ENCODE data around the gene ELP4.
"Not testable (repeated sequence)": the region's sequence is repeated elsewhere in the genome, so short reads cannot be mapped to it uniquely, and the experiment has no call there.

ELP4 gene

DNA sequence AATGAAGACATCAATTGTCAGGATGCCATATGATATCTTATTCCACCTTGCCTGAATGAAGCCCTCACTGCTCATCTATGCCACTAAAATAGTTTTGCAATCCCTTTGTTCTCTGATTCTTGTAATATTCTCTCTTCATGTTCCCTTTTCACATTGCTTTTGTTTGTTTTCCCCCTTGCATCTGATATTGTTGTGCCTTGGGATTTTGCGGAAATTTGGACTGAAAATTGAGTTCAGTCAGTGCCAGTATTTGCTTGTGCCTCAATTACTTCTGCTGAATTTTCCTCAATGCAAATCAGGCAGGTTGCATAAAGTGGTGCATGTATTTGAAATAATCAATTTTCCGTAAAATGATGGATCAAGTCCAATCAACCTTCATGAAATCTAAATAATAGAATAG lies 203.3 kb downstream of the ELP4 start:
- DNase-seq, result no peak

DNA sequence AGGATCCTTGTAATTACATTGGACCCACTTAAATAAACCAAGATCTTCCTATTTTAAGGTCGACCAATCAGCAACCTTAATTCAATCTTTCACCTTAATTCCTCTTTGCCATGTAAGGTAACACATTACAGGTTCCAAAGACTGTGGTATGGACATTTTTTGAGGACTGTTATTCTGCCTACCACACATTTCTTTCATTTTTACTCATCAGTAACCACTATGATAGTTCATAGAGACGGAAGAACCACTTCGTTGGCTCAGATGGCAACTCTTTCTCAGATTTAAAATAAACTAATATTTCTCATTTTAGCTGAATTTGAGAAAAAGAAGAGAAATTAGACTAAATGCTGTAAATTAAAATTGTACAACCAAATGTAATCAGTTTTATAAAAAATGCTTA lies 205.3 kb downstream of the ELP4 start:
- no peak for DNase-seq

DNA sequence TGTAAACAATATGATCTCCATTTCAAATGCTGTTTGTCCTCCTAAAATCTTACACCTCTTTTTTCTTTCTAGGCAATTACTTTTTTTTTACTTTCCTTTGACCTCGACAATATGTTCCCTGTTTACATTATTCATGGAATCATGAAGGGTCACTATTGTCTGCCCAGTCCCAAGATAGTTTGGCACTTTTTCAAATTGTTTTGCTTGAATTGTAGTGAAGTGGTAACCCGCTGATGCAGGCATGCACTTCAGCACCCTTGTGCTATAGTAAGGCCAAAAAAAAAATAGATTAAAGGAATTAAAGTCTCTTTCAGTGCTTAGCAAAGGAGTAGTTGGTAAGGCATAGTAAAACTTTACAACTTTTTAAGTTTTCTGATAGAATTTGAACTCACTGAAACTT lies 210.7 kb downstream of the ELP4 start:
- no peak for DNase-seq

DNA sequence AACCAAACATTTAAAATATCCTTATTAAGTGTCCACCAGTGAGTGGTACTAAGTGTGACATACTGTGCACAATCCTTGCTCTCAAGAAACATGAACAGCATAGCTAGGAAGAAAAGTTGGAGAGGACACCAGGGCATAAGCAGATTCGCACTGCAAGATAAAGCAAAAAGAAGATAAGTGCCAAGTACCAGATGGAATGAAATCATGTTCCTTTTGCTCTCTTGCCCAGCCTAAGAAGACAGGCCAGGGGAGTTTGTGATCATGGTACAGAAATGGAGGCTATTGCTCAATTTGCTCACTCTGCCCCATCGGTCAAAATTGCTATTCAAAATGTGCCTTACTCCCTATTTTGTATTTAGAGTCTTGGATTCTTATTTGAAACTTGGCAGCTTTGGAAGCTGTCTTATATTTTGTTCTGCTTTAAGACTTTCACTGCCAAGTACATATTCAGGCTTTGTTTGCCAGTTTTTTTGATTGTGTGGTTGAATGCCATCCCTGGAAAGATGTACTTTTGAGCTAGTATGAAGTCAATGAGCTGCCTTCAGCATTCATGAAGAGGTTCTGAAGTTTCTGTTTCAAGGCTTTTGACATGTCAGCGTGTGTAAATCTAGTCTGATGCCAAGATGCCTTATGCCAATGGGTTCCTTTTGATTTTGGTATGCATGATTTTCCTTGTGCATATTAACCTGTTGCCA lies 211.3 kb downstream of the ELP4 start:
- DNase-seq, result no peak

DNA sequence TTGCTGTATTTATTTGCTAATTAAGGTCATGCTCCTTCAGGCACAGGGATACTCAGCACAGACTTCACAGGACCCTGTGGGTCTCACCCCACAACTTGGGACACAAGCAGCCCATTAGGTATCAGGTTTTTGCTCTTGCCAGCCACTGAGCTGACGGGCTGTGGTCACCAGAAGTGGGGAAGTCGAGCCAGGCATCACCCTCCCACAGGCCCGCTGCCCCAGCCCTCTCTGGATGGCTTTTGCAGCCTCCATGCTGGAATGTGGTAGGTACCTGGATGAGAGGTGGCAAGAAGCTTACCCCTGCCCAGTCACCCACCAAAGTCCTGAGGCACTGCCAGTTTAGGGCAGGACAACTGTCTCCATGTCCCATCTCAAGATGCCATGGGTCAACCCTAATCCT lies 213.2 kb downstream of the ELP4 start:
- peak in 1 of 6 experiments; percentile 0 for DNase-seq

DNA sequence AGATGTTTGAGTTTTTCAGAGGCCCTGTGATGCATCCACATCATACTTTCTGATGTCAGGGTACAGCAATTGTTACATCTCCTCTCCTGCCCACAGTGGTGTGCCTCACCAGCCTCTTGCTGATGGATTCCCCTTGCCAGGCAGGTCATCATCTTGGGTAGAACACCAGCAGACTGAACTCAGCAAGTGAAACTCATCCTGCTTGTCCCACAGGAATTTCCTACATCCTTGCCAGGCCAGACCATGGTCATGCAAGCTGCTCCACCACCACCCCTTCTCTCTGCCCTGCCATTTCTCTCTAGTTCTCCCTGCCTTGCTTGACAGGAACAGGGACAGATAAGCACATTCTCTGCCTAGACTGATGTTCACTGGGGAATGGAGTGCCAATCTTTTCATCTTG lies 215.6 kb downstream of the ELP4 start:
- DNase-seq, result no peak

DNA sequence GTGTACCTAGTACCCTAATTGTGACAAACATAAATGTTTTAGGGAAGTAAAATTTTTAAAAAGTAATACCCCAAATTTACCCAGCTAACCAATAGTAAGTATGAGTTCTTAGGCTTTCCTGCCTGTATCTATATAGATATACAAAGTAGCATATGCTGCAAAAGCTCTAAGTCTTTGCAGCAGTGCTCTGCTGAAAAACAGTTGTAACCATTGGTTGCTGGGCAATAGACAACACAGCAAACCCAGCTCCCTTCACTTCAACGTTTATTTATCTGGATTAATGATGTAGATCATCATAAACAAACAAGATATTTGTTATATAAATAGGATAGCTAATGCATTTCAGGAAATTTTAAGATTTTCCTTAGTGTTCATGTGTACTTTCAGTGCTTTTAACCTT lies 218.9 kb downstream of the ELP4 start:
- DNase-seq, result no peak

DNA sequence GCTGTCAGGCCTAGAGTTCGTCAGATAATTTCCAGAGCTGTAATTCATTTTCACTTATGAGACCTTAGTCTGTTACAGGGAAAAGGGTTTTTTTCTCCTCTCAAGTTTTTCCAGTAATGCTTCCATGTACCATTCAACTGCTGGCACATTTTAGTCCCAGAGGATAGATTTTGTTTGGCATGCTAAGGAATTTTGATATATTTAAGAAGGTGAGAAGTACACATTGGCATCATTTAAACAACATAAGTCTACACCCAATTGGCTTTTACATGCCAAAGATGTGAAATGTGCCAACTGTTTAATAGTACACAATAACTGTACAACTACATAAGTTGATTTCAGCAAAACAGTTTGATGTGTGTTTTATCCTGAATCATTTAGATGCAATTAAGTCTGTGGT lies 230.6 kb downstream of the ELP4 start:
- DNase-seq, result no peak

DNA sequence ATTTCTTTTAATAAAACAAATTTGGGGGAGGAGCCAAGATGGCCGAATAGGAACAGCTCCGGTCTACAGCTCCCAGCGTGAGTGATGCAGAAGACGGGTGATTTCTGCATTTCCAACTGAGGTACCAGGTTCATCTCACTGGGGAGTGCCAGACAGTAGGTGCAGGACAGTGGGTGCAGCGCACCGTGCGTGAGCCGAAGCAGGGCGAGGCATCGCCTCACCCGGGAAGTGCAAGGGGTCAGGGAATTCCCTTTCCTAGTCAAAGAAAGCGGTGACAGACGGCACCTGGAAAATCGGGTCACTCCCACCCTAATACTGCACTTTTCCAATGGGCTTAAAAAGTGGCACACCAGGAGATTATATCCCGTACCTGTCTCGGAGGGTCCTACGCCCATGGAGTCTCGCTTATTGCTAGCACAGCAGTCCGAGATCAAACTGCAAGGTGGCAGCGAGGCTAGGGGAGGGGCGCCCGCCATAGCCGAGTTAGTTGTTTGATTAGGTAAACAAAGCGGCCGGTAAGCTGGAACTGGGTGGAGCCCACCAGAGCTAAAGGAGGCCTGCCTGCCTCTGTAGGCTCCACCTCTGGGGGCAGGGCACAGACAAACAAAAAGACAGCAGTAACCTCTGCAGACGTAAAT lies 231.3 kb downstream of the ELP4 start:
- not testable (repeated sequence) for DNase-seq

DNA sequence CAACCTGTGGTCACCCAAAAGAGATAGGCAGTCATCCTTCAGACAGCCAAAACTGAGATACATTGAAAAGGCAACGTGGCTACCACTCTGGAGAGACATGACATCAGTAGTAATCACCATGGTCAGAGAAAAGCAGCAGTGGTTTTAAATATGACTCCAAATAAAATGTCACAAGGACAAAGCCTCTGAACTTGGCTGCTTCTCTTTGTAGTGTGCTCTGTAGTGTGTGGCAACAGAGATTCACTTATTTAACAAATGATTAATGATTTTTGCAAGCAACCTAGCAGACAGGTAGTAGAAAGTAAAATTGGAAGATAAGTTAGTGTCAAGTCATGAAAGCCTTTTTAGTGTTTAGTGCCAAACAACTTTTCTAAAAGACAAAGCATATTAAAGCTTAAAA lies 238.0 kb downstream of the ELP4 start:
- DNase-seq, result no peak

DNA sequence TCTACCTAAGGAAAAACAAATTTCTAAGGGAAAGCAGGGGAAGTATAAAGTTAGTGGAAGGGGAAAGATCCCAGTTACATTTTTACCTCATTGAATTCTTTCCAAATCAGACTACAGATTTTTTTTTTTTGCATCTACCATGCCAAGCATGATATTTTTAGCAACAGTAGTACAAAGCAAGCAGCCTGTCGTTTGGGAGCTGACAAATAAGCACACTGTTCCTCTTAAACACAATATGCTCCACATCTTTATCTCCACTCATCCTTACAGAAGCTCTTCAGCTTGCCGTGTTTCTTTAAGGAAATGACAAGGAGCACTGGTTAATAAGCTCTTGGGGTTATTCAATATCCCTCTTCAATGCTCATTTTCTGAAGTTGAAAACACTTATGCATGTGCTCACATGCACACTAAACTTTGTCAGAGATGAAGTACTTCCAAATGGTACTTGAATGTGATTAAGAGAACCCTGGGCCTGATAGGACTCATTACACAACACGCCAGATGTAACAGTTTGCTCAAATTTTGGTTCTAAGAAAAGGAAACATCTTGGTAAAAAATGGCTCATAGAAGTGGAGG lies 247.8 kb downstream of the ELP4 start:
- DNase-seq, result no peak

DNA sequence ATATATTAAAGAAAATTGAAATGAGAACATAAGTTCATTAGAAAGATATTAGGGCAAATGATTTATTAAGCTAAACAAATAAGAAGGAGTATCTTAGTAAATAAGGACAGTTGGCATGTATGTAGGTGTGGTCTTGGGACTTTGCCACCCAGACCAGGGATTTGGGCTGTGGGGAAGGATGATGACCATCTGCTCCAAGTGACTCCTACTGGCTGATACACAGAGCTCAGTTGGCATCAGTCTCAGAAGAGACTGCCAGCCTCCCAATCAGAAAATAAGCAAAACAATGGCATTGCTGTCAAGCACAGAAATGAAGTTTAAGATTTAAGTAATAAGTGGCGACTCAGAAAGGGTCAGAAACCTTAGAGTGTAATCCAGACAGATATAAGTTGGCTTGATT lies 252.1 kb downstream of the ELP4 start:
- no peak for DNase-seq

DNA sequence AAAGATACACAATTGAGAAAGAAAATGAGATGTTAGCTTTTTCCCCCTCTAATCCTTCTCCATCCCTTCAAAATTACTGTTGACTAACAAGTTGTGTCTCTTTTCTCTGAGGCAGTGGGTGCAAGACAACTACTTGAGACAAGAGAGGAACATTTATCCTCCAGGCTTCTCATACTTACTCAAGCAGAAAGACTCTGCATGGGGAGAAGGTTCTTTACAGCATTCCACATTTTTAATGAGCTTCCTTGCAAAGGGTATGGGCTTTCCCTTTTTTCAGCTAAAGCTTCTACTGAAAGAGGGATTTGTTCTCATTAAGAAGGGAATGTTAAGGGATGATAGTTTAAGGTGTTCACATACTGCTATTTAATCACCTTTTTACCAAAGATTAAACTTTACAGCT lies 253.7 kb downstream of the ELP4 start:
- DNase-seq, result no peak

DNA sequence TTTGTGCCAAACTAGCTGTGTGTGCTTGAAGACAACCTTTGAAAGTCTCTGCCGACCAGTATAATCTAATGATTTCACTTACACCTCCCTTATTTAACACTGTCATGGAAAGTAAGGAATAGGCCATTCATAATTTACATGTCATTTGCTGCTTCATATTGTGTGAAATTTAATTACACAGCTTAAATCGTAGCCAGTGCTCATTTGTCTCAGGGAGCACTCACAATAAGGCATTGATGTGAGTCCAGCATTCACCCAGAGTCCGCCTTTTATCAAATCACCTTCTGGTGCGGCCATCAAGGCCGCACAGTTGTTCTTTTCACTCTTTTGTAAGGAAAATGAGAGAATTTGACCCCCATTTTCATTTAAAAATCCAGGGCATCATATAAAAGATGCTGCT lies 254.7 kb downstream of the ELP4 start:
- DNase-seq, result no peak

DNA sequence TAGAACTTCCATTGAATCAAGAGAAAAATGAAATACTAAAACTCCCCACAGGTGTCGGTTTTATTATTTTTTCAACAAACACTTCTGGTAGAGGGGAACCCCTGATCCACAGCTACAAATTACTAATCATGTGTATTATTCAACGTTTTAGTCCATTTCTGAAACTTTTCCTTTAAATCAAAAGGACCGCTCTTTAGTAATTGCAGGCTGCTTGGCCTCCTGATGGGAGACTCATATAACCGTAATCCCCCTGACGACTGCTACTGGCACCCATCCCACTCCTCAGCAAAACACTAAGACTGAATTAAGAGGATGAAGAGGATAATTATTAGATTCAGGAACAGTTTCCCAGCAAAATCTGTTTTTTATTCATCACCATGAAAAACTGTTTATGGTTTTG lies 255.2 kb downstream of the ELP4 start:
- no peak for DNase-seq

DNA sequence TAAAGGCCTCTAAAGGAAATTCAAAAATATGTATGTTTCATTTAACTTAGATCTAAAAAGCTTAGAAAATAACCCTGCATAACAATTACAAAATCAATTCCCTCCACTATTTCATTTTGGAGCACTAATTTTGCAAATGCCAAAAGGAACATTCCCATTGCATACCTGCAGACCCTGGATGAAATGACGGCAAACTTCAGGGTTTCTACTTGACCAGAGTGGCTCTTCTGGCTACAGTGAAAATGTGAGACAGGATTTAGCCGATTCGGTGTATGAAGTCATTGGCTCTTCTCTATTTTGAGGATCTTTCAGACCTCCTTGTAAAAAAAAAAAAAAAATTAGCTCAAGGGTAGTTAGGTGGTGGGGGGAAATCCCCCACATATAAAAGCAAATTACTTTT lies 257.5 kb downstream of the ELP4 start:
- DNase-seq, result no peak

DNA sequence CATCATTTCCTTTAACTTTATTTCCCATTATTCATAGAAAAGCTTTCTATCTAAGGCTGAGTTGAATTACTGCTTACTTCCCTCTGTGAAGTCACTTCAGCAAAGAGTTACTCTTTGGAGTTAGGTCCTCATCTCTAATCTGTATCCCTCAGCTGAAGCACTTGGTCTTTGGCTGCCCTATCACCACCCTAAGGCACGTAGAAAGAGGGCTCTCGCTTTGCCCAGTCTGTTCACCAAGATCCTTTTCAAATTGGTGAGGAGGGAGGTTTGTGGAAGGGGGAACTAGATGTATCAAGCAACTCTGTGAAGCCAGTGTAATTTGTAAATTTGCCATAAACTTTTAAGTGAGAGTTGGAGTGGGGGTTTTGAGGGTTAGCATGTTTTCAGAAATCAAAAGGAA lies 258.1 kb downstream of the ELP4 start:
- no peak for DNase-seq

DNA sequence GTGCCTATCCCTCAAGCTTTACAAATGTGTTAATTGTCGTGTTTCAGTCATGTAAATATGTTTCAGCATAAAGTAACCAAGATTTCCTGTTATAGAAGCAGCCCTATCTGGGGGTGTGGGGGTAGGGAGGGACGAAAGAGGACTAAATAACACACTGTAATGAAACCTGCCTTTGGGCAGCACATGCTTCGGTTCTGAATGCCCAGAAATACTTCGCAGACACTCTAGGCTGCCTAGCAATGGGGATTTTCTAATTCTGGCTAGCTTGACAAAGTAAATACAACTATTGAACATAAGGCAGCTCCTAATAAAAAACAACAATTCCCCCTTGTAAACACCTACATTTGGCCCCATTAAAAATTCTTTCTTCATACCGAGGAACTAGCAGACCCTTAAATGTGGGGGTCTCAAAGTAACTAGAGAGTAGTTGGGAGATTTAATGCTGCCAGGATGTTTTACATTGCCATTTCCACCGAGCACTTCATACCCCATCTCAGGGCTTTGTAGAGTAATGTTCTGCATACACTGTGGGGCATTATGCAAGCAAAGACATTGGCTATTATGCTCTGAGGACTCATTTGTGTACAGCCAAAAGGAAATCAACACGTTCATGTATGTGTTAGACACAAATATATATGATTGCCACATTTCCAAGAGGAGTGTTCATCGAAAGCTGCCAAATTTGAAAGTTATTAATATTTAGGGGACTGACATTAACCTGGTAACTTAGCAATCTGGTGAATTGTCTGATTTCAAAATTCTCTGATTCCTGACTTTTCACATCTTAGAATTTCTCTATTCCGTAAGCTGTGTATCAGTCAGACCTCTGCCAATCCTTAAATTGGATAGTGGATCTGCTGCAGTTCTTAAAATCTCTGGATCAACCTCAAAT lies 259.4 kb downstream of the ELP4 start:
- DNase-seq, result no peak

DNA sequence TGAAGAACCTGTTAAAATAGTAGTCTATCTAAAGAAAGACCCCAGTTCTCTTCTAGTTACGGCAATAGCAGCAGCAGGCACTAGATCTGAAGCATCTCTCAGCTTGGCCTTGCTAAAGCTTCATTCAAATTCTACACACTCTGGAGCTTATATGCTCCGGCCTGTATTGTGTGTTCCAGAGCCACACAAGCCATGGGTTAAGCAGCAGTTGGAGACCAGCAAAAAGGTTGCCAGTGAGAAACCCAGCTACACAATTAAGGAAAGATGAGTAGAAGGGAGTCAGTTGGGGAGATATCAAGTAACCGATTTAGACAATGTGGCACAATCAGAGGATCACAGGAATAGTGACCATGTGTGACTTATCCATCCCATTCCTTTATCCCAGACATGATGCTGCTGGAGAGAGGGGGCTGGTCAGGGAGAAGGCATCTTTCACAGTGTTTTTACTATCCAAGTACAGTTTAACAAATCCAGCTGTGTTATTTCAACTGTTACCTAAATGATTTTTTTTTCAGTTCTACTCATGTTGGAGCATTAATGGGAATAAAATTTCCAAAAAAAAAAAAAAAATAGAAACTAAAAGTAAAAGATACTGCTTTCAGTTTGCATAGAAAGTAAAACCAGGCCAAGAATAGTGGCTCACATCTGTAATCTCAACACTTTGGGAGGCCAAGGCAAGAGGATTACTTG lies 260.6 kb downstream of the ELP4 start:
- DNase-seq, result no peak

DNA sequence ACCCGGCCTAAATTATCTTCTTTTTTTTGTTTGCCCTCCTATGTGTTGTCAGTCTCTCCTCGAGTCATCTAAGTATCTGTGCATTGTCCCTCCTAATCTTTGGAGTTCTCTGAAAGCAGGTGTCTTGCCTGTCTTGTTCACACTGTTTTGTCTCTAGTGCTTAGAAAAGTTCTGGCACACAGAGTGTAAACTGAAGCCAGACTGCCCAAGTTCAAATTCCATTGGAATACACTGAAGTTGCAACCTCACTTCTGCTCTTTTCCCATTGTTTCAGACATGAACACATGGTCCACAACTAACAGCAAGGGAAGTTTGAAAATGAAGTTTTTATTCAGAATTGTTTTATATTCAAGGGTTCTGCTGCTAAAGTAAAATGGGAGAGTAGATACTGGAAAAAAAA lies 262.8 kb downstream of the ELP4 start:
- no peak for DNase-seq

DNA sequence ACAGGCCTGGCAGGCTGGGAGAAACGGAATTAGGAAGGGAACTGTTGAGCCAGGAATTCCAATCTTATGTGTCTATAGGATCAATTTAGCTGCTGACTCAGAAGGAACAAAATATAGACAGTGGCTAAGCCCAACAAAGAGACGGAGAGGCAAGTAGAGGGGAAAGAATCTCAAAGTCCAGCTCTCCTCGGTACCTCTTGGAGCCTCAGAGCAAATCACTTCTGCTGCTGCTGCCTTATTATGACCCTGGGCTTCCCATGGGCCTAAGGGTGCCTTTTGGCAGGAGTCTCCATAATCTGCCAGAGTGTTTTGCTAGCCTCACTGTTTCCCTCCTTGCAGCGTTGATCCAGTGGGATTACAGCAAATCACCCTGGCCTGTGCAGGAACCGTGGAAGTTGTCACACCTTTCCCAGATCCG lies 269.8 kb downstream of the ELP4 start:
- DNase-seq, result no peak

DNA sequence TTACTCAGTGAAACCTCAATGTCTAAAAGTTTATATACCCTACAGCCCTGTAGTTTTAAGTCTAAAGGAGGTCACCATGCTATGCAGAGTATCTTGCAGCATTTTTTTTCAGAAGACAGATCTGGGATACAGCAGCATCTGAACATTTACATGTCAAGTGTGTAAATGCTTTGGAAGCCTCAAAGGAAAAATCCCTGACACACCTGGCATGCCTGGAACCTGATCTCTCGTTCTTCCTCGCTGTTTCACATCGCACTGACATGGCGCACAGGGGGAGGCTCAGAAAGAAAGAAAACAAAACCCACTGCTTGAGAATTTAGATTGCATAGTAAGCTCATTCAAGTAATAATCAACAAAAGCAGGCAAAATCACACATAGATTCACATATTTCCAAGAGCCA lies 270.5 kb downstream of the ELP4 start:
- DNase-seq, result no peak

DNA sequence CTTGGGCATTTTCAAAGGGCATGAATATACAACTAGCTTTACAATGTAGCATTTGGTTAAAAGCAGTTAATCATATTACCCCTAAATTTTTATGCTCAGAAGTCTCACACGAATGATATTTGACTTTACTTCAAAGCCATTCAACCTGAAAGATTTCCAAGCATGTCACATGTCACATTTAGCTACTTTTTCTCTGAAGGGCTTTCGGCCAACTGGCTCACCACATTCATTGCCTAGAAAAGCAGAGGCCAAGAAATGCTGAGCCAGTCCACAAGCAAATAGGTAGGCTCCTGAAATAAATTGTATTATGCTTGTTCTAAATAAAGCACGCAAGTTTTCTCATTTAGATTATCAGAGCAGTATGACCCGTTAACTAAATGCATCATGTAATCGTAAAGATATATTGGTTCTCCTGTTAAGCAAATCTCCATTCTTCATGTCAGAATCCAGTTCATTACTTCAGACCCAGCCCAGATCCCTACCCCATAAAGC lies 271.0 kb downstream of the ELP4 start:
- DNase-seq, result no peak
